Esophagus muscularis mucosa (tissue), 4 donors: ENCODE results near the gene ACO1.

Experiments
- EP300 ChIP-seq: sonication (generic); formaldehyde crosslinking; IDR thresholded peaks from one replicate; pipeline ENCODE4 v1.6.1; 2017; ENCODE audit warnings: antibody characterized with exemption
- POLR2A ChIP-seq: fragments of 450-650 bp; IDR thresholded peaks from one replicate; pipeline ENCODE4 v1.6.1; 2017; ENCODE audit warnings: antibody characterized with exemption, moderate library complexity, mild to moderate bottlenecking, low read depth
- POLR2AphosphoS5 ChIP-seq, 2 donors: sonication (generic); formaldehyde crosslinking; IDR thresholded peaks; one replicate each; pipeline ENCODE4 v1.6.1; 2017; ENCODE audit warnings: antibody characterized with exemption in 2 of 2
- TF ChIP-seq, protein P1 (sequence below), 3 experiments: fragments of 200-600 bp in 2 of 3; fragments of 450-650 bp in 1 of 3; sonication (generic) in 2 of 3; IDR thresholded peaks; one replicate each; pipeline ENCODE4 v1.5.1; 2017 to 2019; ENCODE audit warnings: antibody characterized with exemption in 3 of 3, mild to moderate bottlenecking in 2 of 3, moderate library complexity in 1 of 3

DNA sequence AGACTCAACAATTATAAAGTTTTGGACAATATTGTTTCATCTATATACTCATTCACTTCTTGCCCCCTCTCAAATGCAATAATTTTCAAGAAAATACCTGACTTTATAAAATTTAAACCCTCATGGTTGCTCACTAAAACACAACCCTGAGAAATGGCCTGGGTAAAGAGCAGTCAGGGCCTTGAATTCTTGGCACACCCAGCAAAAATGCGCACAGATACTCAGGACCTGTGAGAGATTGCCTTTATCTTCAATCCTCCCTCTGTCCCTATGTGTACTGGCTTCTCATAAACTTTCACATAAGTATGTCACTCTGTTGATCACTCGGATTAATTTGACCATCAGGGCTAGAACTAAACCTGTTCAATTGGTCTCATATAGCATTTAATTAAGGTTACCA, 12.8 kb upstream of the ACO1 start:
- TF ChIP-seq POLR2A (no peak), EP300 (no peak), POLR2AphosphoS5 (IDR thresholded peaks at IDR 0.05) (no peak)
- TF ChIP-seq, protein P1, sequence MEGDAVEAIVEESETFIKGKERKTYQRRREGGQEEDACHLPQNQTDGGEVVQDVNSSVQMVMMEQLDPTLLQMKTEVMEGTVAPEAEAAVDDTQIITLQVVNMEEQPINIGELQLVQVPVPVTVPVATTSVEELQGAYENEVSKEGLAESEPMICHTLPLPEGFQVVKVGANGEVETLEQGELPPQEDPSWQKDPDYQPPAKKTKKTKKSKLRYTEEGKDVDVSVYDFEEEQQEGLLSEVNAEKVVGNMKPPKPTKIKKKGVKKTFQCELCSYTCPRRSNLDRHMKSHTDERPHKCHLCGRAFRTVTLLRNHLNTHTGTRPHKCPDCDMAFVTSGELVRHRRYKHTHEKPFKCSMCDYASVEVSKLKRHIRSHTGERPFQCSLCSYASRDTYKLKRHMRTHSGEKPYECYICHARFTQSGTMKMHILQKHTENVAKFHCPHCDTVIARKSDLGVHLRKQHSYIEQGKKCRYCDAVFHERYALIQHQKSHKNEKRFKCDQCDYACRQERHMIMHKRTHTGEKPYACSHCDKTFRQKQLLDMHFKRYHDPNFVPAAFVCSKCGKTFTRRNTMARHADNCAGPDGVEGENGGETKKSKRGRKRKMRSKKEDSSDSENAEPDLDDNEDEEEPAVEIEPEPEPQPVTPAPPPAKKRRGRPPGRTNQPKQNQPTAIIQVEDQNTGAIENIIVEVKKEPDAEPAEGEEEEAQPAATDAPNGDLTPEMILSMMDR (IDR thresholded peaks at IDR 0.05) = no peak
